Measurements from ENCODE around the gene LY9.

GRCh38 chr1:160868141-160868540 is 72.2 kb downstream of the LY9 start:
- TF ChIP-seq POLR2A (IDR thresholded peaks at IDR 0.05) (no peak), CTCF (IDR thresholded peaks at IDR 0.05) (no peak), POLR2AphosphoS5 (IDR thresholded peaks at IDR 0.05) (no peak), EP300 (IDR thresholded peaks at IDR 0.05) (no peak)

All from upper lobe of left lung (tissue), 4 donors.